Measurements from ENCODE around the gene TMEM203.

TMEM203 gene

GRCh38 chr9:137181680-137182079 lies 23.8 kb downstream of the TMEM203 start:
- DNase-seq (ENCODE audit: low read depth, low spot score): no peak

GRCh38 chr9:137180491-137180890 lies 25.0 kb downstream of the TMEM203 start:
- no peak for DNase-seq (ENCODE audit: low read depth, low spot score)

- DNase-seq (ENCODE audit: low read depth, low spot score): no peak
Measured at GRCh38 chr9:137179761-137180160, 25.7 kb downstream of the TMEM203 start.

- DNase-seq (ENCODE audit: low read depth, low spot score): no peak
Measured at GRCh38 chr9:137178939-137179630, 26.4 kb downstream of the TMEM203 start.

- no peak for DNase-seq (ENCODE audit: low read depth, low spot score)
Measured at GRCh38 chr9:137178201-137178938, 27.1 kb downstream of the TMEM203 start.

- no peak for DNase-seq (ENCODE audit: low read depth, low spot score)
Measured at GRCh38 chr9:137176302-137177182, 28.9 kb downstream of the TMEM203 start.

GRCh38 chr9:137175345-137175961 lies 30.0 kb downstream of the TMEM203 start:
- no peak for DNase-seq (ENCODE audit: low read depth, low spot score)

GRCh38 chr9:137174722-137175293 lies 30.6 kb downstream of the TMEM203 start:
- no peak for DNase-seq (ENCODE audit: low read depth, low spot score)

- no peak for DNase-seq (ENCODE audit: low read depth, low spot score)
Measured at GRCh38 chr9:137173796-137174664, 31.4 kb downstream of the TMEM203 start.

GRCh38 chr9:137172901-137173795 lies 32.3 kb downstream of the TMEM203 start:
- DNase-seq (ENCODE audit: low read depth, low spot score): no peak

- no peak for DNase-seq (ENCODE audit: low read depth, low spot score)
Measured at GRCh38 chr9:137171149-137171900, 34.1 kb downstream of the TMEM203 start.

- no peak for DNase-seq (ENCODE audit: low read depth, low spot score)
Measured at GRCh38 chr9:137170486-137171148, 34.8 kb downstream of the TMEM203 start.

GRCh38 chr9:137169896-137170358 lies 35.5 kb downstream of the TMEM203 start, which contains the start of gene LRRC26:
Gene LRRC26, minus strand, starts transcription at chr9:137170051. Its CDS starts 108 bp downstream, at chr9:137169943.
- DNase-seq (ENCODE audit: low read depth, low spot score): no peak

GRCh38 chr9:137168904-137169856 lies 36.3 kb downstream of the TMEM203 start:
- DNase-seq (ENCODE audit: low read depth, low spot score): no peak

GRCh38 chr9:137168573-137168903 lies 36.9 kb downstream of the TMEM203 start:
- DNase-seq (ENCODE audit: low read depth, low spot score): no peak

- DNase-seq (ENCODE audit: low read depth, low spot score): no peak
Measured at GRCh38 chr9:137167747-137168572, 37.5 kb downstream of the TMEM203 start.

Data from brain pericyte (primary cell).